HG02885 (cell line): ENCODE measurements around the gene KIF6.

Experiments used
- ATAC-seq: cut with Tn5 transposase; IDR thresholded peaks from one replicate; pipeline ENCODE4 v1.9.1; 2021; ENCODE audit warnings: mild to moderate bottlenecking; ENCODE audit not compliant: unreplicated experiment, poor library complexity

Gene KIF6

GRCh38 chr6:39666706-39667489 lies 58.3 kb downstream of the KIF6 start:
- ATAC-seq, result no peak

- ATAC-seq, result no peak
Measured at GRCh38 chr6:39665861-39666260, 59.3 kb downstream of the KIF6 start.

GRCh38 chr6:39664173-39664572 lies 61.0 kb downstream of the KIF6 start:
- ATAC-seq, result no peak

DNA sequence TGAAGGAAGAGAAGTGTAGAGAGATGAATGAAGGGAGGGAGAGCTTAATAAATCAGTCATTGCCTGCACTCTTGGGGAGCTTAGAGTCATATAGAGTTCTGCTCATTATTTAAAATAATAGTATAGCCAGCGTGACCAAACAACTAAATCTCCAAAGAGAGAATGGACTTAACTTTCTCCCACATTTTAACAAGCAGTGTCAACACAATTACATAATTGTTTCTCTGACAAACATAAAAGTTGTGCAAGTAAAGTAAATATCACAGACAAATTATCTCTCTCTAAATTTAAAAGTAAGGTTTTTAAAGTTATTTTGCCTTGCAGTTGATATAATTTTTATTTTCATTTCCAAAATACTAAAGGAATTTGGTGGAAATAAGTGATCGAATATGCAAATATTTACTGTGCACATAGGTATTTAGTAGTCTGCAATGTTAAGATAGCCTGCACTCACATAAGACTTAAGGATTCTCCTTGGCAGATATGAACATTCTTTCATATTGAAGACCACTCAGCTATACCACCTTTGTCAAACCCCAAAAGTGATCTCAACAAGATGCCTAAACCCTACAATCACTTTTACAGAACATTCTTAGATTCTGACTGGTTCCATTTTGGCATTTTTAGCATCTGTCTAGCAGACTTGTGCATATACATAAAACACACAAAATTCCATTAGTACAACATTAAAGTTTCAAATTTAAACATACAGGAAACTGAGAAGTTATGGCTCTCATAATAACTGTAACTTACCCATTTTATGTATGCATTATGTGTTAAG lies 67.7 kb downstream of the KIF6 start:
- no peak for ATAC-seq

DNA sequence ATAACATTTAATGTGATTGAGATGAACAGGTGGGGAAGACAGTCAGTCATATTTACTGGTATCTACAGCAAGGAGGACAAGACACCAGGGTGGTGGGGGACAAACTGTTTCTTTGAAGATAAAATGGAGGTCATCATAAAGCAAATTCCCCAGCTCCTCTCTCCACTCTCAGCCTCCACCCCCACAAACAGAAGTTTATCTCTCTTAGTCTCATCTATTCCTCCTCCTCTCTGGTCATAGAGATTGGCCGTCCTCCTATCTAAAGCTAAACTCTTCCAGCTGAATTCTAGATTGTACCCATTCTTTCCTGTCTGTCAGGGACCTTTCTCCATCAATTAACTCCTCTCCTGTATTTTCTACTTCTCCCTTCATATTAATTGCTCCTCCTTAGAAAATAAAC lies 71.1 kb downstream of the KIF6 start:
- no peak for ATAC-seq

GRCh38 chr6:39653612-39654011 lies 71.6 kb downstream of the KIF6 start:
- no peak for ATAC-seq

DNA sequence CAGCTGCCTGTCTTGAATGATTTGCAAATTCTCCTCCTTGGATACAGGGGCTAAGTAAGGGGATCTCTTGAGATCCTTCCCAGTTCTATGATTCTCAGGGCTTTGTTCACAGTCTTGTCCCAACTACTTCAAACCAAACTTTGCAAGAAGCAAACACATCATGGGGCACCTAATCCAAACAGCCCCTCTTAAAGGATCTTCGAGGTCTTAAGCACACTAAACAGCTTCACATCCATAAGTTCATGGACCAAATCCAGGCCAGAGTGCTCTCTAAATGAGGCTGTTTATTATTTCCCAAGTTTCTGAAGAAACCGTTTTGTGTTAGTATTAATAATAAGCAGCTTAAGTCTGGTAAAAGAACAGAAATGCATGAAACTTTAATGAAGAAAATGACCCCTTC lies 75.2 kb downstream of the KIF6 start:
- ATAC-seq, result no peak

GRCh38 chr6:39646751-39647420 lies 78.3 kb downstream of the KIF6 start:
- no peak for ATAC-seq

DNA sequence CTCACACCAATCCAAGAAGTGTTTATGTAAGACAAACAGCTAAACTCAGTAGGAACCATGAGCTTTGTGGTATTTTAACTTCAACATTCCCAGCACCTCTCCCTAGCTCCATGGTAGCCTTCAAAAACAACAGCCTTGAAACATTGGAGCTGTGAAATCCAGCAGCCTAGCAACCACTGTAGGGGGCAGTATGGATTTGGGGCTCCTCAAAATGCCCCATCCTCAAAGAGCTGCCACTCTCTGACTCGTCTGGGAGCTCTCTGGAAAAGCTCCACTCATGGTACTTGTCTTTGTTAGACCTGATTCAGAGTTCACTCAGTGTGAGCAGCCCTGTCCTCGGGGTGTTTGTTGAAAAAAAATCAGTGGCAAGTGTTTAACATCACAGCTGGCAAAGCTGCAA lies 82.9 kb downstream of the KIF6 start:
- ATAC-seq, result no peak

DNA sequence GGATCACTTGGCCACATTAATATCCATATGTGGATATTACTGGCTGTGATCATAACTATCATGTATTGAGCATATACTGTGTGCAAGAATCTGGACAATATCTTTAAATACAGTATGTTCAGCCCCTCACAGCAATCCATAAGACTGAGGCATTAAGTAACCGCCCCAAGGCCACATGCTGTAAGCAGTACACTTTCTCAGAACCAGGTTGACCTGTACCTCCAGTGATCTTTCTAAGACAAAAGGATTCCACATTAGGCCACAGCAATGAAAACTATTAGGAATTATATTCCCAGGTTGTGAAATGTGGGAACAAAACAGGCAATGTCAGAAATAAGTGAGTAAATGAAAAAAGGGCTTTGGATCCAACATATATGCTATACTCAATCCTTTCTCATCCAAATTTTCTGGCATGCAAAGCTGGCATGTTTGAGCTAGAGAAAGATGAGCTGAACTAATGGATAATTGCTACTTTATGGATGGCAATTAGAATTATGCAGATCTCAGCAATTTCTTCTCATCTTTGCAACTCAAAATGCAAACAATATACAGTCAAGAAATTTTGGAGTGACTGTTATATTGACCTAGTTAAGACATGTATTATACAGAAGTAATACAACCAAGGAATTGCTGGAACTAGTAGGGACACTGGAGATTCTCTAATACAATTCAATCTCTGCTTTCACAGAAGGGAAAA lies 86.9 kb downstream of the KIF6 start:
- no peak for ATAC-seq

DNA sequence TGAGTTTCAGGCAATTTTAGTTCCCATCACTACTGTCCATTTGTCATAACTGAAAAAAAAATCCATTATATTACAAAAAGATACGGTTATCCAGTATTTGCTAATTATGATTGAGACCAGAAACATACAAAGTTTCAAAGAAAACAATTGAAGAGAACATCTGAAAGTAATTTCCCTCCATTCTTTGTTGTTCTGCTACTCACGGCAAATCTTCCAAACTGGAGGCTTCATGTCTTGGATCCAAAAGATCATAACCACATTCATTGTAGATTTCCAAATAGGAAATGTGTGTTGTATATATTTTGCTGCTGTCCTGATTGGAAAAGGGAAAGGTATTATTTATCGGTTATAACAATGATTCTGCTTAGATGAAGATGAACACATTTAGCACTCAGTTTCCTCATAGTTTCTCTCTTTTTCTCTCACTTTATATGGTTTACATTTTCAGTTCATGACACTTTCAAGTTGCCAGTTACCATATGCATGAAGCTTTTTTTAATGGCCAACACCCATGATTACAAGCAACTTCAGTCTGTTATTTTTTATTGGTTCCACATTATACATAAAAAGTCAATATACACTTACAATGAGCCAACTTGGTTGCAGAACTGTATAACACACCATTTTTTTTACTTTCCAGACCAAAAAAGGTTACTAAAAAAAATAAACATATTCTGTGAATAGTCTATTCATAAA lies 90.4 kb downstream of the KIF6 start:
- ATAC-seq, result no peak

DNA sequence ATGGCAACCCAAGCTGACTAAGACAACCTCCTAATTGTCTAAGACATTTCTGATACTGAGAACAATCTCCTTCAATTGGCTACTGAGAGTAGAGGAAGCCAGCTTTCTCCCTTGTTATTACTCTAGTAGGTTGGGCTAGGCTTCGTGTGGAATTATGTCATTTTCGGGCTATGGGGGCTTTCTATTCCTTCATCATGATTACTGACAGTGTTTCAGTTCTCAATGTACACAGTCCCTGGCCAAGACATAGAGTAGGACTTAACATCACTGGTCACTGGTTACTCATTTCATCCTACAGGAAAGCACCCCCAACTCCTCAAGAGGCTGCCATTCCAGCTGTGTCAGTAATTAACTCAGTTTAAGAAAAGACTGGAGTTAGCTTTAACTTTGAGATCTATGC lies 100.0 kb downstream of the KIF6 start:
- ATAC-seq, result no peak

- no peak for ATAC-seq
Measured at GRCh38 chr6:39623750-39624149, 101.5 kb downstream of the KIF6 start.

DNA sequence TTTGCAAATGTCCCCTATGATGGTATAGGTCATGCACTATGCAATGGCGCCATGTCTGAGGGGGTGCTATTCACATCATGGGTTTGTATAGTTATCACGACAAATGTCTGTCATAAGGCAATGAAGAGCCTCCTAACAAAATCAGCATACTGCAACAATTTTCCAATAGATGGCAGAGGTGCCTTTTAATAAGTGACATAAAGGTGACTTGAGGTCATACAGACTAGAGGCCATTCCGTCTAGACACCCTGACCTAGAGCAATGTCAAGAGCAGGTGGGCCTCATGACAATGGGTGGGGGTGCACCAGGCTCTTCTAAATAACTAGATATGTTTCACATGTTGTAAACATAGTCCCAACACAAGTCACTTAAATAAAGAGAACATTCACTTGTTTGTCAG lies 107.7 kb downstream of the KIF6 start:
- no peak for ATAC-seq

- no peak for ATAC-seq
Measured at GRCh38 chr6:39617026-39617425, 108.2 kb downstream of the KIF6 start.

DNA sequence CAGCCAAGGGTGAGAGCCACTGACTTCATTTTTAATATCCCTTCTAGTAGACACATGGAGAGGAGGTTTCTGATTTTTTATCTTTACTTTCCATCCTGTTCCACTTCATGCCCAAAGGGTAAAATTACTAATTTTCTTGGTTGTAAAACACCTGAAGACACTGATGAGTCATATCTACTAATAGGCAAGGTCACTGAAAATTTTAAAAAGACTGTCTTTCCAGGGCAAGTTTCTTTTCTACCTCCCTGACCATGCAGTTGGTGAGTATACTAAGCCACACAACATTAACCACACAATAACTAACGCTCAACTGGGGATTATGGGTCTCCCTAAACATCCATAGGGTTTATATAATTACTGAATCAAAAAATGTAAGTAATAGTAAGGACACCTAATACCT lies 109.6 kb downstream of the KIF6 start:
- no peak for ATAC-seq

DNA sequence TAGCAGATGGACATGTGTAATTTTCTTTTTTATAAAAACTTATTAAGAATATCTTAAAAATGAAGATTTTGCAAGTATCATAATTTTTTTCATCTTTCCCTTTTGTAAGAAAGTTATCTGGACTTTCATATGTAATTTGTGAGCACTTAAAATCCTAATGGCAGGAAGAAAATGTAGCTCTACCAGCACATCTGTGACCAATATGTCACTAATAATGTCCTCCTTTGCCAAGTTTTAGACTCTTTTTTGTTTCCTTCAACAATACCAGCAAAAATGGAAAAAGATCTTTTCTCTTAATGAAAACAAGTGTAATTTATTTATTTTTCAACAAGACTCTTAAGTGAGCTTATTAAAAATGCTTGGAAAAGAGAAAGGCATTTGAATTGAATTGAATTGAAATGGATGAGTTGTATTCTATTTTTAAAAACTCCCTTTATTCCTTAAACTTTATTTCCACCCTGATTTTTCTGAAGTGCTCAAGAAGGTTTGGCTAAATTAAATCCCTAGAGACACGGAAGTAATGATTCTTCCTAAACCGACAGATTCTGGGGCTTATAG lies 110.7 kb downstream of the KIF6 start:
- ATAC-seq, result no peak

GRCh38 chr6:39610221-39610620 lies 115.0 kb downstream of the KIF6 start:
- no peak for ATAC-seq

- ATAC-seq, result no peak
Measured at GRCh38 chr6:39608652-39609345, 116.4 kb downstream of the KIF6 start.
